HL-60 (cell line): Measurements from ENCODE around the gene PANX1.

ENCODE experiments used
- DNase-seq, 2 experiments: peaks; one replicate each; pipeline ENCODE4 v3.0.0-alpha.2; 2010 to 2020; ENCODE audit warnings: low read depth in 1 of 2, low spot score in 1 of 2
- H3K27ac ChIP-seq: fragments of 250-450 bp; sonication (Bioruptor Pico); replicated peaks from 2 replicates; pipeline ENCODE4 v1.5.1; 2020; ENCODE audit warnings: mild to moderate bottlenecking, moderate library complexity
- H3K27me3 ChIP-seq: fragments of 250-450 bp; sonication (Bioruptor Pico); 2 replicates; pipeline ENCODE4 v1.5.1; 2021; ENCODE audit warnings: mild to moderate bottlenecking, moderate library complexity; ENCODE audit not compliant: insufficient read depth, poor library complexity, severe bottlenecking
- H3K4me3 ChIP-seq: replicated peaks from 2 replicates; pipeline ENCODE4 v1.5.1; 2011; ENCODE audit warnings: mild to moderate bottlenecking, control low read depth, low read length; ENCODE audit not compliant: insufficient read depth
- GABPA ChIP-seq: IDR thresholded peaks from 2 replicates; pipeline ENCODE4 v1.6.1; 2012; ENCODE audit warnings: low read depth
- POLR2AphosphoS5 ChIP-seq: IDR thresholded peaks from 2 replicates; pipeline ENCODE4 v1.6.1; 2012; ENCODE audit warnings: low read depth
- SPI1 ChIP-seq: IDR thresholded peaks from 2 replicates; pipeline ENCODE4 v1.6.1; 2012; ENCODE audit warnings: low read depth, mild to moderate bottlenecking, borderline replicate concordance
- TF ChIP-seq, protein P1 (sequence below): IDR thresholded peaks from 2 replicates; pipeline ENCODE4 v1.6.1; 2012; ENCODE audit warnings: low read depth; ENCODE audit not compliant: insufficient replicate concordance
- TF ChIP-seq, protein P2 (sequence below): IDR thresholded peaks from one replicate; pipeline ENCODE4 v1.5.1; 2011; ENCODE audit warnings: low read length, control low read depth, inconsistent platforms; ENCODE audit not compliant: insufficient read depth

Gene PANX1

DNA sequence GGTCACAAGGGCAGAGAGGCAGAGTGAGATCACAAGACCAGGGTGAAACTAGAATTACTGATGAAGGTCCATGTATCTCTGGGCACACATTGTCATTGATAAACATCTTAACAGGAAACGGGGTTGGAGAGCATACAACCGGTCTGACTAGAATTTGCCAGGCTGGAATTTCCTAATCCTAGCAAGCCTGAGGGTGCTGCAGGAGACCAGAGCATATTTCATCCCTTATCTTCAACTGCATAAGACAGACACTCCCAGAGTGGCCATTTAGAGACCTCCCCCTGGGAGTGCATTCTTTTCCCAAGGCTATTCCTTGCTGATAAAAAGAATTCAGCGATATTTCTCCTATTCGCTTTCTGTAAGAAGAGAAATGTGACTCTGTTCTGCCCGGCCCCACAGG, 91.1 kb downstream of the PANX1 start:
- H3K27me3 ChIP-seq: peaks cover 2% of the 10 kb centered on the region
- no peak for TF ChIP-seq POLR2AphosphoS5
- no peak for TF ChIP-seq GABPA
- TF ChIP-seq SPI1: no peak
- TF ChIP-seq, protein P1, sequence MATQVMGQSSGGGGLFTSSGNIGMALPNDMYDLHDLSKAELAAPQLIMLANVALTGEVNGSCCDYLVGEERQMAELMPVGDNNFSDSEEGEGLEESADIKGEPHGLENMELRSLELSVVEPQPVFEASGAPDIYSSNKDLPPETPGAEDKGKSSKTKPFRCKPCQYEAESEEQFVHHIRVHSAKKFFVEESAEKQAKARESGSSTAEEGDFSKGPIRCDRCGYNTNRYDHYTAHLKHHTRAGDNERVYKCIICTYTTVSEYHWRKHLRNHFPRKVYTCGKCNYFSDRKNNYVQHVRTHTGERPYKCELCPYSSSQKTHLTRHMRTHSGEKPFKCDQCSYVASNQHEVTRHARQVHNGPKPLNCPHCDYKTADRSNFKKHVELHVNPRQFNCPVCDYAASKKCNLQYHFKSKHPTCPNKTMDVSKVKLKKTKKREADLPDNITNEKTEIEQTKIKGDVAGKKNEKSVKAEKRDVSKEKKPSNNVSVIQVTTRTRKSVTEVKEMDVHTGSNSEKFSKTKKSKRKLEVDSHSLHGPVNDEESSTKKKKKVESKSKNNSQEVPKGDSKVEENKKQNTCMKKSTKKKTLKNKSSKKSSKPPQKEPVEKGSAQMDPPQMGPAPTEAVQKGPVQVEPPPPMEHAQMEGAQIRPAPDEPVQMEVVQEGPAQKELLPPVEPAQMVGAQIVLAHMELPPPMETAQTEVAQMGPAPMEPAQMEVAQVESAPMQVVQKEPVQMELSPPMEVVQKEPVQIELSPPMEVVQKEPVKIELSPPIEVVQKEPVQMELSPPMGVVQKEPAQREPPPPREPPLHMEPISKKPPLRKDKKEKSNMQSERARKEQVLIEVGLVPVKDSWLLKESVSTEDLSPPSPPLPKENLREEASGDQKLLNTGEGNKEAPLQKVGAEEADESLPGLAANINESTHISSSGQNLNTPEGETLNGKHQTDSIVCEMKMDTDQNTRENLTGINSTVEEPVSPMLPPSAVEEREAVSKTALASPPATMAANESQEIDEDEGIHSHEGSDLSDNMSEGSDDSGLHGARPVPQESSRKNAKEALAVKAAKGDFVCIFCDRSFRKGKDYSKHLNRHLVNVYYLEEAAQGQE: no peak
- TF ChIP-seq, protein P2, sequence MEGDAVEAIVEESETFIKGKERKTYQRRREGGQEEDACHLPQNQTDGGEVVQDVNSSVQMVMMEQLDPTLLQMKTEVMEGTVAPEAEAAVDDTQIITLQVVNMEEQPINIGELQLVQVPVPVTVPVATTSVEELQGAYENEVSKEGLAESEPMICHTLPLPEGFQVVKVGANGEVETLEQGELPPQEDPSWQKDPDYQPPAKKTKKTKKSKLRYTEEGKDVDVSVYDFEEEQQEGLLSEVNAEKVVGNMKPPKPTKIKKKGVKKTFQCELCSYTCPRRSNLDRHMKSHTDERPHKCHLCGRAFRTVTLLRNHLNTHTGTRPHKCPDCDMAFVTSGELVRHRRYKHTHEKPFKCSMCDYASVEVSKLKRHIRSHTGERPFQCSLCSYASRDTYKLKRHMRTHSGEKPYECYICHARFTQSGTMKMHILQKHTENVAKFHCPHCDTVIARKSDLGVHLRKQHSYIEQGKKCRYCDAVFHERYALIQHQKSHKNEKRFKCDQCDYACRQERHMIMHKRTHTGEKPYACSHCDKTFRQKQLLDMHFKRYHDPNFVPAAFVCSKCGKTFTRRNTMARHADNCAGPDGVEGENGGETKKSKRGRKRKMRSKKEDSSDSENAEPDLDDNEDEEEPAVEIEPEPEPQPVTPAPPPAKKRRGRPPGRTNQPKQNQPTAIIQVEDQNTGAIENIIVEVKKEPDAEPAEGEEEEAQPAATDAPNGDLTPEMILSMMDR: no peak
- no peak overlapping the region for H3K27ac ChIP-seq
- no peak overlapping the region for H3K4me3 ChIP-seq
- no peak for DNase-seq

DNA sequence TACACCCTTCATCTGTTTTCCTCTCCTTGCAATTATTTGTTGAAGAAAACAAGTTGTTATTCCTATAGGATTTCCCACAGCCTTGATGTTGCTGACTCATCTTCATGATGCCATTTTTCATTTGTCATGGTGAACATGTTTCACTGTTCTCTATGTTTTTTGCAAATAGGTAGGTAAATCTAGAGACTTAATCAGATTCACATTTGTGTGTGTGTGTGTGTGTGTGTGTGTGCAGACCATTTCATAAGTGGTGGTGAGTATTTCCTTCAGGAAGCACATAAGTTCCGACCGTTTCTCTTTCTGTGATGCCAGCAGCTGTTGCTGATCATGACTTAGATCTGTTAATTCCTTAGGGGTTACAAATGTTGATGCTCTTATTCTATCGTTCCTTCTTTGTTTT, 95.4 kb downstream of the PANX1 start:
- H3K27ac ChIP-seq: no peak overlapping the region
- TF ChIP-seq, protein P2: no peak
- TF ChIP-seq SPI1: no peak
- TF ChIP-seq POLR2AphosphoS5: no peak
- TF ChIP-seq GABPA: no peak
- TF ChIP-seq, protein P1: no peak
- peaks cover 2% of the 10 kb centered on the region for H3K27me3 ChIP-seq
- DNase-seq: no peak
- H3K4me3 ChIP-seq: no peak overlapping the region
